Measurements from ENCODE around the gene CD55.

The CD55 gene

GRCh38 chr1:207333009-207333600 lies 11.6 kb downstream of the CD55 start:
- no peak for TF ChIP-seq CTCF (IDR thresholded peaks at IDR 0.05; ENCODE audit: control insufficient read depth, insufficient read depth, low read depth, low read length, missing control alignments)
- DNase-seq (ENCODE audit: low read depth): no peak
- no peak overlapping the region for H3K4me3 ChIP-seq (ENCODE audit: control insufficient read depth, low read depth, low read length)

DNA sequence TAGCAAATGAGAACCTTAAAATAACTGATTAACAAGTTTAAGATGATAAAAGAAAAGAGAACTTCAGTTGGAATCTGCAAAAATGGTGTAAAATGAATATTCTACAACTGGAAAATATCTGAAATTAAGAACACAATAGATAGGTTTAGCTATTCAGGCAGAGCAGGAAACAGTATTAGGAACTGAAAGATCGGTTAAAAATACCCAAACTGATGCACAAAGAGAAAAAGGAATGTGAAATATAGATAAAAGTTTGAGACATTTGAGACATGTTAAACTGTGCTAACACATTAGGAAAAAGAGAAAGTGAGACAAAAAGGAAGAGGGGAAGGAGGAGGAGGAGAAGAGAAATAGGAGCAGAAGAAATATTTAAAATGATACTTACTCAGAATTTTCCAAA lies 12.1 kb downstream of the CD55 start:
- DNase-seq (ENCODE audit: low read depth): no peak
- H3K4me3 ChIP-seq (ENCODE audit: control insufficient read depth, low read depth, low read length): no peak overlapping the region
- no peak for TF ChIP-seq CTCF (IDR thresholded peaks at IDR 0.05; ENCODE audit: control insufficient read depth, insufficient read depth, low read depth, low read length, missing control alignments)

DNA sequence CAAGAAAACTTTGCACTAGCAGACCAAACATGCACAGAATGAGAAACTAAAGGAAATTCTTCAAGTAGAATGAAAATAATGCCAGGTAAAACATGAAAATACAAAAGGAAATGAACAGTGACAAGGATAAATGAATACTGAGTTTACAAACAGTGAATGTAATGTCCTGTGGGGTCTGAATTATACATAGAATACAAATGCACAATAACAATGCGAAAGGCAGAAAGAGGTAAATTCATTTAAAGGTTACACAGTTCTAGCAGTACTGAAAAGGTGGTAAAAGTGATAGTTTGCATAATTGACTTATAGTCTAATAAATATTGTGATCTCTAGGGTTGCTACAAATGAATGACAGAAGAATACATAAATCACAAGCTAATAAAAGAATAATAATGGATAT lies 12.9 kb downstream of the CD55 start:
- no peak overlapping the region for H3K4me3 ChIP-seq (ENCODE audit: control insufficient read depth, low read depth, low read length)
- DNase-seq (ENCODE audit: low read depth): no peak
- TF ChIP-seq CTCF (IDR thresholded peaks at IDR 0.05; ENCODE audit: control insufficient read depth, insufficient read depth, low read depth, low read length, missing control alignments): no peak

DNA sequence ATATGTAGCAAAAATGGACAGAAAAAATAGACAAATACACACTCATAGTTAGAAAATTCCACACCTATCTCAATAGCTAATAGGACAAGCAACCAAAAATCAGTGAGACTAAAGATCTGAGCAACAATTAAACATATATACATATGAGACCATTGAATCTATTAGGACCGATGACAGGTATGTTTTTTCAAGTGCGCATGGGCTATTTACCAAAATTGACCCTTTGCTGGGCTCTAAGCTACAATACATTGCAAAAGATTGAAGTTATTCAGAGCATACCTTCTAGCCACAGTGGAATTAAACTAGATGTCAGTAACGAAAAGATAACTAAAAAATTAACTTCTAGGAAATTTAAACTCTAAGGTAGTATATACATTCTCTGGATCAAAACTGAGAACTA lies 13.7 kb downstream of the CD55 start:
- no peak for DNase-seq (ENCODE audit: low read depth)
- H3K4me3 ChIP-seq (ENCODE audit: control insufficient read depth, low read depth, low read length): no peak overlapping the region
- TF ChIP-seq CTCF (IDR thresholded peaks at IDR 0.05; ENCODE audit: control insufficient read depth, insufficient read depth, low read depth, low read length, missing control alignments): no peak

GRCh38 chr1:207335695-207336363 lies 14.4 kb downstream of the CD55 start:
- no peak overlapping the region for H3K4me3 ChIP-seq (ENCODE audit: control insufficient read depth, low read depth, low read length)
- no peak for DNase-seq (ENCODE audit: low read depth)
- TF ChIP-seq CTCF (IDR thresholded peaks at IDR 0.05; ENCODE audit: control insufficient read depth, insufficient read depth, low read depth, low read length, missing control alignments): no peak

DNA sequence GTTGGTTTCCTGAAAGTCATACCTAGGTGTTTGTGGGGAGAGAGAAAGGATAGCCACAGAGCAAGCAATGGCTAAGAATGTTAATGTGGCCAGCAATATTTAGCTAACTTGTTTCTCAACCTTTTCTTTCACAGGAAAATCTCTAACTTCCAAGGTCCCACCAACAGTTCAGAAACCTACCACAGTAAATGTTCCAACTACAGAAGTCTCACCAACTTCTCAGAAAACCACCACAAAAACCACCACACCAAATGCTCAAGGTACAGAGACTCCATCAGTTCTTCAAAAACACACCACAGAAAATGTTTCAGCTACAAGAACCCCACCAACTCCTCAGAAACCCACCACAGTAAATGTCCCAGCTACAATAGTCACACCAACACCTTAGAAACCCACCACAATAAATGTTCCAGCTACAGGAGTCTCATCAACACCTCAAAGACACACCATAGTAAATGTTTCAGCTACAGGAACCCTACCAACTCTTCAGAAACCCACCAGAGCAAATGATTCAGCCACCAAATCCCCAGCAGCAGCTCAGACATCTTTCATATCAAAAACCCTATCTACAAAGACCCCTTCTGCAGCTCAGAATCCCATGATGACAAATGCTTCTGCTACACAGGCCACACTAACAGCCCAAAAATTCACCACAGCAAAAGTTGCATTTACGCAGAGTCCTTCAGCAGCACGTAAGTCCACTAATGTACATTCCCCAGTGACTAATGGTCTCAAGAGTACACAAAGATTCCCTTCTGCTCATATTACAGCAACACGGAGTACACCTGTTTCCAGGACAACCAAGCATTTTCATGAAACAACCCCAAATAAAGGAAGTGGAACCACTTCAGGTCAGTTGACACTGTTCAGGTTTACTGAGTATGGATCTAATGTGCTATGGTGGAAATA lies 15.3 kb downstream of the CD55 start:
- DNase-seq (ENCODE audit: low read depth): no peak

More for the DNA sequence above, 15.3 kb downstream of the CD55 start:
- no peak for TF ChIP-seq CTCF (IDR thresholded peaks at IDR 0.05; ENCODE audit: control insufficient read depth, insufficient read depth, low read depth, low read length, missing control alignments)
- H3K4me3 ChIP-seq (ENCODE audit: control insufficient read depth, low read depth, low read length): no peak overlapping the region
